PC-9 (cell line): ENCODE results near the gene BTN2A1. TPM values are rescaled to one million over a fixed set of nuclear protein-coding genes. Genes with fewer than 3 reads are reported as not detected.

Source experiments
- BruUV-seq: library from RNA; stranded (reverse); fragments of 400-500 nt; replicated peaks from 2 replicates; lab custom pipeline; 2021; lab: Mats Ljungman, UMichigan
- CTCF ChIA-PET: fragments of 300-600 bp; sonication (Branson Sonifier 250); formaldehyde crosslinking; loops from one replicate; lab custom pipeline; 2022; ENCODE audit warnings: antibody characterized with exemption; lab: Charles Lee
- POLR2A ChIA-PET: fragments of 300-600 bp; sonication (Branson Sonifier 250); formaldehyde crosslinking; loops from one replicate; lab custom pipeline; 2022; ENCODE audit warnings: antibody characterized with exemption; ENCODE audit not compliant: unreplicated experiment; lab: Charles Lee
- DNase-seq, 2 experiments: peaks; one replicate each; pipeline versions ENCODE4 v3.0.0 to v3.0.0-alpha.2; 2015 to 2022; ENCODE audit warnings: mixed read lengths in 1 of 2
- H2AFZ ChIP-seq: fragments of 200-600 bp; sonication (generic); 2 replicates; pipeline ENCODE4 v1.8.1; 2017; ENCODE audit warnings: antibody characterized with exemption
- H3F3A ChIP-seq: fragments of 200-600 bp; sonication (generic); 2 replicates; pipeline ENCODE4 v1.8.1; 2017; ENCODE audit warnings: antibody characterized with exemption, mild to moderate bottlenecking, low read depth; ENCODE audit not compliant: insufficient read depth
- H3K27ac ChIP-seq: fragments of 200-600 bp; sonication (generic); 2 replicates; pipeline ENCODE4 v1.6.1; 2016; ENCODE audit warnings: mixed run types
- H3K27me3 ChIP-seq: fragments of 200-600 bp; sonication (generic); 2 replicates; pipeline ENCODE4 v1.6.1; 2016; ENCODE audit warnings: low read depth, mixed run types; ENCODE audit not compliant: insufficient read depth
- H3K36me3 ChIP-seq: fragments of 200-600 bp; sonication (generic); 2 replicates; pipeline ENCODE4 v1.6.1; 2016; ENCODE audit warnings: low read depth, mixed run types
- H3K4me1 ChIP-seq: fragments of 200-600 bp; sonication (generic); replicated peaks from 2 replicates; pipeline ENCODE4 v1.6.1; 2016; ENCODE audit warnings: mixed run types; ENCODE audit not compliant: insufficient read depth
- H3K4me2 ChIP-seq: fragments of 200-600 bp; sonication (generic); 2 replicates; pipeline ENCODE4 v1.6.1; 2017; ENCODE audit warnings: mixed run types
- H3K4me3 ChIP-seq: fragments of 200-600 bp; sonication (generic); 2 replicates; pipeline ENCODE4 v1.6.1; 2016; ENCODE audit warnings: mixed run types
- H3K79me2 ChIP-seq: fragments of 200-600 bp; sonication (generic); 2 replicates; pipeline ENCODE4 v1.6.1; 2017; ENCODE audit warnings: low read depth, mixed run types
- H3K9me2 ChIP-seq: fragments of 200-600 bp; sonication (generic); 2 replicates; pipeline ENCODE4 v1.8.1; 2017; ENCODE audit warnings: mild to moderate bottlenecking; ENCODE audit not compliant: insufficient read depth
- H3K9me3 ChIP-seq: fragments of 200-600 bp; sonication (generic); 2 replicates; pipeline ENCODE4 v1.8.1; 2016; ENCODE audit warnings: low read depth; ENCODE audit not compliant: insufficient read depth
- H4K20me1 ChIP-seq: fragments of 200-600 bp; sonication (generic); 2 replicates; pipeline ENCODE4 v1.8.1; 2017; ENCODE audit not compliant: insufficient read depth
- CTCF ChIP-seq: fragments of 200-600 bp; sonication (generic); conservative IDR thresholded peaks from 2 replicates; pipeline ENCODE4 v1.6.1; 2017; ENCODE audit warnings: mixed run types, antibody characterized with exemption, mild to moderate bottlenecking, moderate library complexity
- EZH2 ChIP-seq: fragments of 200-600 bp; sonication (generic); IDR thresholded peaks from 2 replicates; pipeline ENCODE4 v1.8.0; 2017; ENCODE audit warnings: antibody characterized with exemption, low read depth
- intact Hi-C: fragments of 100-400 bp; cut with micrococcal nuclease; formaldehyde crosslinking; loops from one replicate; pipeline ENCODE4 v1.10.0; 2022; ENCODE audit not compliant: unreplicated experiment
- total RNA-seq: library from RNA; stranded (reverse); gene quantifications from 2 replicates; pipeline ENCODE4 v1.2.3, GENCODE V29; 2021

BTN2A1 gene
- total RNA-seq, 1 experiment from 2014 or later: 19.5 TPM

GRCh38 chr6:26436018-26436417, 21.7 kb upstream of the BTN2A1 start:
- Histone ChIP-seq H3K36me3 (no peaks in the 10 kb centered on the region), H4K20me1 (no peaks in the 10 kb centered on the region), H3K9me3 (peaks cover 4% of the 10 kb centered on the region), H3K4me2 (no peak overlapping the region), H3K27me3 (no peaks in the 10 kb centered on the region), H3K27ac (no peak overlapping the region), H3K9me2 (no peaks in the 10 kb centered on the region), H3K4me3 (no peak overlapping the region), H3K79me2 (no peaks in the 10 kb centered on the region), H3F3A (peaks cover 6% of the 10 kb centered on the region; the same call in 1 of the 2 replicates), H3K4me1 (peaks cover 8% of the 10 kb centered on the region), H2AFZ (no peak overlapping the region)
- intact Hi-C loops: loop anchor here (5.0 kb wide), 1 partner anchor 34 kb away; the partner anchor contains the start of gene BTN3A1
- ChIA-PET POLR2A (no interaction called here), CTCF (no interaction called here)
- TF ChIP-seq CTCF: no peak
- no peak for TF ChIP-seq EZH2
- no TSS peak for BruUV-seq
- no peak for DNase-seq

- no peak overlapping the region for H3K4me2 ChIP-seq
- no peaks in the 10 kb centered on the region for H3K27me3 ChIP-seq
- H3K79me2 ChIP-seq: no peaks in the 10 kb centered on the region
- intact Hi-C loops: loop anchor here (5.0 kb wide), 1 partner anchor 35 kb away; the partner anchor contains the start of gene BTN3A1
- H3K9me3 ChIP-seq: no peaks in the 10 kb centered on the region; the same call in none of the 2 replicates
- no peak overlapping the region for H3K4me3 ChIP-seq
- no peaks in the 10 kb centered on the region for H4K20me1 ChIP-seq
- no TSS peak for BruUV-seq
- H3K9me2 ChIP-seq: no peaks in the 10 kb centered on the region
- ChIA-PET CTCF (no interaction called here), POLR2A (no interaction called here)
- peaks cover 8% of the 10 kb centered on the region for H3K4me1 ChIP-seq
- no peaks in the 10 kb centered on the region for H3K36me3 ChIP-seq
- peaks cover 6% of the 10 kb centered on the region; the same call in 1 of the 2 replicates for H3F3A ChIP-seq
- no peak overlapping the region for H2AFZ ChIP-seq
- no peak overlapping the region for H3K27ac ChIP-seq
- TF ChIP-seq CTCF (no peak), EZH2 (no peak)
- no peak for DNase-seq
Measured at GRCh38 chr6:26437550-26437949, 20.2 kb upstream of the BTN2A1 start.

GRCh38 chr6:26438000-26438399, 19.8 kb upstream of the BTN2A1 start:
- H3K27me3 ChIP-seq: no peaks in the 10 kb centered on the region
- BruUV-seq: no TSS peak

More at GRCh38 chr6:26438000-26438399, 19.8 kb upstream of the BTN2A1 start:
- ChIA-PET POLR2A (no interaction called here), CTCF (no interaction called here)
- no peak overlapping the region for H3K4me2 ChIP-seq
- H3K27ac ChIP-seq: no peak overlapping the region
- no peak overlapping the region for H2AFZ ChIP-seq
- no peak for DNase-seq
- H3K9me2 ChIP-seq: no peaks in the 10 kb centered on the region
- peaks cover 8% of the 10 kb centered on the region for H3K4me1 ChIP-seq
- no peaks in the 10 kb centered on the region for H4K20me1 ChIP-seq
- no peaks in the 10 kb centered on the region for H3K79me2 ChIP-seq
- intact Hi-C loops: loop anchor here (5.0 kb wide), 1 partner anchor 36 kb away; the partner anchor contains the start of gene BTN3A1
- no peaks in the 10 kb centered on the region; the same call in none of the 2 replicates for H3K9me3 ChIP-seq
- TF ChIP-seq EZH2 (no peak), CTCF (no peak)
- no peak overlapping the region for H3K4me3 ChIP-seq
- no peaks in the 10 kb centered on the region for H3K36me3 ChIP-seq
- H3F3A ChIP-seq: peaks cover 6% of the 10 kb centered on the region; the same call in 1 of the 2 replicates
